GM18858 (cell line): ENCODE data around the gene MAPK12.

Source experiments
- ATAC-seq: cut with Tn5 transposase; IDR thresholded peaks from one replicate; pipeline ENCODE4 v1.9.1; 2021; ENCODE audit not compliant: unreplicated experiment

MAPK12 gene

DNA sequence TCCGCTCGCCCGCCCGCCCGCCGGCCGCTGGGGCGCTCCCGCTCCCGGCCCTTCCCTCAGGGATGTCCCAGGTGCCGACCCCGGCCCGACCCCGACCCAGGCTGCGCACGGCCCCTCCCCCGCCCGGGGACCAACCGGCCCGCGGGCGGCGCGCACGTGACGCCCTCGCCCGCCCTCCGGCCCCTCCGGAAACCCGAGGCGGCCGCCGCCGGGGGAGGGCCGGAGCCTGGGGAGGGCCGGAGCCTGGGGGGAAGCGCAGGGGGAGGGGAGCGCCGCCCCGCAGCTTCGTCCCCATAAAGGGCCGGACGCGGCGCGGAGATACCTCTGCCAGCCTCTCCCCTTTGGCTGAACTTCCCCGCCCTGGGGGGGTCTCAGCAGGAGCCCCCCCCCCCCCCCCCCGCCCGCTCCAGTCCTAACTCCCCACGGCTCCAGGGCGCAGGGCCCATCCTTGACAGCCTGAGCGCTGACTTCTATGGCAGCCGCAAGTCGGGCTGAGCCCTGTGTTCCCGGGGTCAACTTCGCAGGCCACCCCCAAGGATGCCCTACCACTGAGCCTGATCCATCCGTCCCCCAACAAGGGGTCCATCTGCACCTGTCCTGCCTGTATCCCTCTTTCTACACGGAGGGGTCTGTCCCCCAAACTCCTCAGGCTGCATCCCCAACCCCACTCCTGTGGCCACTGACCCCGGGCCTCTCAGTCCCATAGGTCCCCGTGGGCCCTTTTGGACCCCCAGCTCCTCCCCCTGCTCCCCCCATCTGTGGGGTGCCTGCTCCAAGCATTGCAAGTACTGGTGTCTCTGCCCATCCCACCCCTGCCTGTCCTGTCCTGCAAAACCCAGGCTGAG, at the start of gene MAPK12:
MAPK12 (minus strand) TSS at position 69 of the 845 bp plus-strand sequence. CDS start 174 bp downstream, outside the sequence.
- no peak for ATAC-seq

DNA sequence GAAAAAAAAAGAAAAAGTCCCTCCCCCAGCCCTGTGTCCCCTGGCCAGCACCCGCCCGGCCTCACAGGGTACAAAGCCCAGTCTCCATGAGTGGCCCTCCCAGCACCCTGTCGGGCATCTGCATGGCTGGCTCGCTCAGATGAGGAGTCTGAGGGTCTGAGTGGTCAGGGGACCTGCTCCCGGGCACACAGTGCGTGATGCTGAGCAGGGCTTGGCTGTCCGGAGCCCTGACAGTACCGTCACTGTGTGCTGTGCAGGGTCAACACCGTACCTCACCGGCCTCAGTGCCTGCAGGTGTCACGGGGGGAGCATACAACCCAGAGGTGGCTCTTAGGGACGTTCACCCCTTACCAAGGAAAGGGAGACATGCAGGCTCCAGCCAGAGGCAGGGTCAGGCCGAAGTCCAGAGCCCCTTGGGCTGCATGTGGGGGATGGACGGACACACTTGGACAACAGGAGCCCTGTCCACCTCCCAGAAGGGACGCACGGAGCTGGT, 49.5 kb upstream of the MAPK12 start:
- no peak for ATAC-seq

DNA sequence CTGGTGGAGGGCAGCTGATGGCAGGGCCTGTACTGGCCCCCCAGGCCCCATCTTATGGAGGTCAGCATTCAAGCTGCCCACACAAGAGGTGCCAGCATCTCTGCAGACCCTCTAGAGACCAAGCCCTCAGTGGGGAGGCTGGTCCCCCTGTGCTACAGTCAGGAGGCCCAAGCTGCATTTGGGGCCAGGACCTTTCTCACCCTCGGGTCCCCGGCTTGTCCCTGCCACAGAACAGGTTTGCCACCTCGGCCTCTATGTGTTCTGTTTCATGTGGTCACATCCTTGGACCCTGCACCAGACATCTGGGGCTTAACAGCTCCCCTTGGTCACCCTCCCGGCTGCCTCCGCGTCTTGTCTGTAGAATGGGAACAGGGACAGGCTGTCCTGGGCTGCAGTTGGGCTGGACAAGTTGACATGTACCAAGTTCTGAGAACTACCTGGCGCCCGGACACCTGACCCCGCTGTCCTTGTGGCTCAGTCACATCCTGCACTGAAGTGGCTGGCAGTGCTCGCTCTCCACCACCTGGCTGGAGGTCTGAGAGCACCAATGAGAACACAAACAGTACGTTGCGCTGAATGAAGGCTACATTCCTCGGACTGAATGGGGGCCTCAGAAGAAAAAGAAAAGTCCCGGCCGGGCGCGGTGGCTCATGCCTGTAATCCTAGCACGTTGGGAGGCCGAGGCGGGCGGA, 48.7 kb upstream of the MAPK12 start:
- no peak for ATAC-seq

DNA sequence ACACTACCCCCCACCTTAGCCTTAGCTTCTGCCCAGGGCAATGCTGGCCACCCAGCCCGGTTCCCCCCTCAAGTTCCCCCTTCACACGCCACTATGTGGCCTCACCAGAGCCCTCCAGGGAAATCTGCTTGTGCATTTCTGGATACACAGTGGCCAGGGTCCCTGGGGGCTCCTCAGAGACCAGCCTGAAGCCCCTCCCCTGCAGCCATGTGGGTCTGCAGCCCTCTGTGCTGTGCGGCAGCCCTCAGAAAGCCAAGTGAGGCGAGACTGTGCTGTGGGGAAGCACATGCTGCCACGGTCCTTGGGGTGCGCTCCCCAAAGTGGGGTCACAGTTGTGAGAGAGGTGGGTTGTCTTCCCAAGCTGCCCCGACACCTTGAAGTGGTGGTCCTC, 48.1 kb upstream of the MAPK12 start:
- no peak for ATAC-seq

DNA sequence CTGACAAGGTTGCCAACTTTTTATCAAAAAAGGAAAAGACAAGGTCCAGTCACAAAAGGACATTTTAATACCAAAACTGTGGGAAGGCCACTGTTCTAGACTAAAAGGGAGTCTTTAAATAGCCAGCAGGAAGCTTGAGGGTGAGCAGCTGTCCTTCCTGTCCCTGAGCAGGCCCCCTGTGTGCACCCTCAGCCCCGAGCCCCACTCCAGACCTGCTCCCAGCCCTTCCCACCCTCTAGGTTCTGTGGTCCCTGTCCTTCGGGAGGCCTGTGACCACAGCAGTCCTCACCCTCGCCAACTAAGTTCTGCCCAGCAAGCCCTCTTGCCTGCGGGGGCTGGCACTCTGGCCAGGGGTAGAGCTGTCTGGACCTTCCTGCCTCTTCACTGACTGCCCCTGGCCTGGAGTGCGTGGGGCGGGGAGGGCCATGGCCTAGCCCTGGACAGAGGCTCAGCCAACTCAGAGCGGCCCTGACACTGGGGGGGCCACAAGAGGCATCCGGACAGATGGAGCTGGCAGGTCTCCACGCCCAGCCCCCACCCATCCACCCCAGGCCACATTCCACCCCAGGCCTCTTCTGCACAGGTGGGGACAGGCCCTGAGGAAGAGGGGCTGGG, 47.6 kb upstream of the MAPK12 start:
- no peak for ATAC-seq

DNA sequence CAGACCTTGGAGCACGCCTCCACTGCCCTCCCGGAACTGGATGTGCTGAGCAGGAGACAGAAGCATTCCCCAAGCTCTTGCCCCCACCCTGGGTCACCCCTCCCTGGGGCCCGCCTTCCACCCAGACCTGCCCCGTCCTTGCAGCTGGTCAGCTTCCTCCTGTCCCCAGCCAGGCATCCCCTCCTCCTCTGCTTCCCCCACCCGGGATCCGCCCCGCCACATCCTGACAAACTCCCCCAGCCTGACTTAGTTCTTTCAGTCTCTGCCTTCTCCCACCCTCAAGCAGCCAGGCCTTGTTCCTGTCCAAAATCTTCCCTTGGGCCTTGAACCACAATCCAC, 47.1 kb upstream of the MAPK12 start:
- no peak for ATAC-seq

DNA sequence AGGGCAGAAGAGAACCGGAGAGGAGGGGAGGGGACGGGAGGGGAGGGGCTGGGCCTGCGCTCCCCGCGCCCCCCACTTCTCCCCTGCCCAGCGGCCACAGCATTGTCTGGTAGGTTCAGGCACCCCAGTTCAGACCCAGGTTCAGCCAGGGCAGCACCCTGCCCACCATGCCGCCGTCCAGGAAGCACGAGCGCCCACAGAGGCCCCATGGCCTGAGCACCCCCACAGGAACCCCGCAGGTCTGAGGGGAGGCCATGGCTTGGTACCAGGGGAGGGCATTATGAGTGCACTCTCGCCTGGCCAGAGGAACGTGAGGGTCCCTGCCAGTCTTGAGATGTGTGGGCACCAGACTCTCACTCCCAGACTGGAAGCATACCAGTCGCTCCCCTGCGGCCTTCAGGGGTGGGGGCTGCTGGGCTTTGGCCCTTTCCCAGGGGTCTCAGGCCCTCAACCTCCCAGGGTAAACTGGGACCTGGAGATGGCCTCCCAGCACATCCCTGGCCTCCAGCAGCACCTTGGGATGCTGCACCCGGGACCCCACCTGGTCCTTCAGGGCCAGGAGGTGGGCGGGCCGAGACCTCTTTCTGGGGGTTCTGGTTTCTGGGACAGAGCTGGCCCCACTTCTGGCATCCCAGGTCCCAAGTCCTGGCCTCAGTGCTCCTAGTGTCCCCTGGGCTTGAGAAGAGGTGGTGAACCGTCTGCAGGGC, 46.6 kb upstream of the MAPK12 start:
- ATAC-seq = no peak

DNA sequence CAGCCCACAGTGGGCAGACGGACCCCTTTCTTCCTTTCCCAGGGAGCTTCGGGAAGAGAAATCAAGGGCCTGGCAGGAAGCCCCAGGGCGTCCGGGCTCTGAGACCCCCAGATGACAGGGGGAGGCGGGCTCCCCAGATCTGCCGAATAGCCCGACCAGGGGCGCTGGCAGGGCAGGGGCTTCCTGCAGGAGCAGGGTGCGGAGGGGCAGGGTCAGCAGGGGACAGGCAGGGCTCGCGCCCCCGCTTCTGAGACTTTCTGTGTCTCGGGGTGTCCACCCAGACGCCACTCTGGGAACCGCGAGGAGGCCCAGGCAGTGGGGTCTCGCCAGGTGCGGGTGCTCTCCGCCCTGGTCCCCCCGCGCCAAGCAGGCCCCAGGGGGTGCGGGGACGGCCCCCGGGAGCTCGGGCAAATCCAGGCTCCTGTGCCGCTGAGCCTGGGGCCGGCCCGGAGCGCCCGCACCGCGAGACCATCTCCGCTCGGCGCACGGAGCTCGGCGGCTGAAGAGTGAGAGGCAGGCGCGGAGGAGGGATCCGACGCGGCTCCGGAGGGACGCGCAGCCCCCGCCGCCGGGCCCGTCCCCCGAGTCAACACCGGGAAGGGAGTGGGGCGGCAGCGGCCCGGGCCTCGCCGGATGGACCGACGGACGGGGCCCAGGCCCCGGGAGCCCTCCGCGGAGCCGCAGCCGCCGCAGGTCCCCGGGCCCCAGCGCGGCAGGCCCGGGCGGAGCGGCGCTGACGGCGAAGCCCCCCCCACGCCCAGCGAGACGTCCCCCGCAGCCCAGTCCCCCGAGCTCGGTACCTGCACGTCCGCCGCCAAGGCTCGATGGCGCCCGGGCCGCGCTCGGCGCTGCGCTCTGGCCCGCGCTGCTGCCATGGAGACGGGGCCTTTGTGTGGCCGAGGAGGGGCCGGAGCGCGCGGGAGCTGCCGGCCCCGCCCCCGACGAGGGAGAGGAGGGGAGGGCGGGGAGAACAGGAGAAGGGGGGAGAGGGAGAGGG, 45.6 kb upstream of the MAPK12 start, which contains the start of gene PLXNB2:
PLXNB2 (minus strand) TSS at position 894 of the 997 bp plus-strand sequence. CDS start 17,062 bp downstream, outside the sequence.
- no peak for ATAC-seq

DNA sequence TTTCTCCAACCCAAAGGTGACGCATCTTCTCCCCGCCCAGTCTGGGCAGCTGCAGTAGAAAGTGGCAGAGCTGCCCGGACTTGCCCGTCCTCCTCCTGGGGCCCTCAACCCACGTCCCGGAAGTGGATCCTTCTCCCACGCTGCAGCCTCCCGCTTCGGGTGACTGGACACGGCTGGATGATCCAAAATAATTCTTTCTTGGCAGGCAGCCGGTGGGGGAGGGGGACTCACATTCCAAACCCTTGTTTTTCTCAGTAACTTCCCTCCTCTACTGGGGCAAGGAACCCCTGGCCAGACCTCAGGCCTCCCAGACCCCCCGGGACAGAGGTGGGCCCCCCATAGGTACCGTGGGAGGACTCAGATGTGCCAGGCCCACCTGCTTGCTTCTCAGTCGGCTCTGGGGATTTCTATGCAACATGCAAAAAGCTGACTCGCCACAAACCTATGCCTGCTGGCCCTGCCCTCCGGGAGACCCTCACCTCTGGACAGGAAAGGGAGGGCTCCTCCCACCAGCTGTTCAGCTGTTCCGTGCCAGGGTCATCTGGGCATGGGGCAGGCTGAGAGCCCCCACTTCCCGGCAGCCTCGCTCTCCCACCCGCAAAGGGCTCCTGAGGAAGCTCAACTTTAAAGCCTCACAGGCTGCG, 44.6 kb upstream of the MAPK12 start:
- ATAC-seq = no peak

DNA sequence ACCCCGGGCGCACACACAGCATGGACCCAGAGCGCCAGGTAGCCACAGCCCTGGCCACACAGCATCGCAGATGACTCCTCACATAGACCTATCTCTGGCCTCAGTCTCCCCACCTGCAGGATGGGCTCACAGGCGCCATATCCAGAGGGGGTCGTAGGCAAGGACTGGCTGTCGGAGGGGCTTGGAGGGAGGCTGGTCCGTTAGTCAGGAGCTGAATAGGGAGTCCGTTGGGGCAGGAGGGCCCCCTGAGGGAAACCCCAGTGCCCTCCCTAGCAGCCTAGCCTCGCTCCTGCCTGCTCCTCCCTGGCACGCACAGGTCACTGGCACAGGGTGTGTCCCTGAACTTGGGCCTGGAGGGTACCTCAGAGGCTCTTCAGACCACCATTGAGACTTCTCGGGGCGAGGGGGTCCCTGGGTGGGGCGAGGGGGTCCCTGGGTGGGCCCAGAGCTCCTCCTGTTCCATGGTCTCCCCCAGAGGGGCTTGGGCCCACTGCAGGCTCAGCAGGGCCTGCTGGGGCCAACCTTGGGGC, 44.0 kb upstream of the MAPK12 start:
- no peak for ATAC-seq

DNA sequence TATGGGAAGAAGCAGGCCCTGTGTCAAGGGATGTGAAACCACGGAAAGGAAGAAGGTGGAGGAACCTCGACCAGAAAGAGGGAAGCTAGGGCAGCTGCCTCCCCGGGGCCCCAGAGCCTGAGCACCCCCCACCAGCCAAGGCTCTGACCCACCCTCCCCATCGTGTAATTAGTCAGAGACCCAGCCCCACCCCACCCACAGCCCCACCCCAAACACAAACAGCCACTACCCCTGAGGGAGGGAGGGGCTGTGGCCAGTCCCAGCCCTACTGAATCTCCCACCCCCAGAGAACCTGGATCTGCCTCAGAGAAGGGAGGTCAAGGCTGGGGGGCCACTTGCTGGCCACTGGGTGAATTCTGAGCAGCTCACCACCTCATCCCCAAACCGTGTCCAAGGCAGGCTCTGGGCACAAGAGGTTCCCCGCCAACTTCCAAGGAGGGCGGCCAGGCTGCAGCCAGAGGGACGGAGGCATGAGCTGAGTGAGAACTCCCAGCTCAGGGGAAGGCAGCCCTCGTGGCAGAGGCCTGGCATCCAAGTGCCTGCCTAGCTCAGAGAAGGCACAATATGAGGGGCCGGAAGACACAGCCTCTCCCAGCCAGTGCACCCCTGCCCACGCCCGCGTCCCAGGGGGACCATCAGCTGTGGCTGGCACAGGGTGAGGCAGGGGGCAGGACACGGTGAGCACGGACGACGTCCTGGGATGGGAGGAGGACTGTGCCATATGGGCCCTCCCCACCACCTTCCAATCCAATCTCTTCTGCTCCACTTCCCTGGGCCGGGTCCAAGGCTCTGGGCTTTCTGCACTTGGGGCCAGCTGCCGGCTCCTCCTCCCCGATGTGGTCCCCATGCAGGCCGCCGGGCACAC, 43.3 kb upstream of the MAPK12 start:
- ATAC-seq = no peak

DNA sequence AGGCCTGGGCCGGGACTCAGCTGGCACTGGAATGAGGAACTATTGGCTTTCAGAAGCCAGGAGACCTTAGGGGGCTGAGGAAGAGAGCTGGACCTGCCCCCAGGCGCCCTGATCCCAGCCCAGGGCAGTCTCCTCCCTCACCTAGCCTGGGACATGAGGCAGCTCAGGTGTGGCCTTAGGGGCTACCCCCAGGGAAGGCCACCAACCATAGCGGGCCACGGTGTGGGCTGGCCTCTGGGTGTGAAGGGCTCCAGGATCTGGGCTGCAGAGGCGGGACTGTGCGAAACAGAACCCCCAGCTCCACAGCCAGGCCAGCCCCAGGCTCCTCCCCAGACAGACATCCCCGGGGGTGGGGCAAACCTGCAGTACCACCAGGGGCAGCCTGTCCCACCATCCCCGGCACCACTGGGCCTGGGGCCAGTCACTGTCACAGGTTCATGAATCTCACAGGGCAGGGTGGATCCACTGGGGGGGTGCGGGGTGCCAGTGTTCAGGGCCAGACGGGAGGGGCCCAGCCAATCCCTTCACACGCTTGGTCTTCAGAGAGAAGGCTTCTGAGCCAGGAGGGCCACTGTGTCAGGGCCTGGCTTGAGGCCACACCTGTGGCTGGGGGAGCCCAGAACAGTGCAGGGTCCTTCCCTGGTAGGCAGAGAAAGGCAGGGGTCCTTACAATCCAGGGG, 42.5 kb upstream of the MAPK12 start:
- no peak for ATAC-seq

DNA sequence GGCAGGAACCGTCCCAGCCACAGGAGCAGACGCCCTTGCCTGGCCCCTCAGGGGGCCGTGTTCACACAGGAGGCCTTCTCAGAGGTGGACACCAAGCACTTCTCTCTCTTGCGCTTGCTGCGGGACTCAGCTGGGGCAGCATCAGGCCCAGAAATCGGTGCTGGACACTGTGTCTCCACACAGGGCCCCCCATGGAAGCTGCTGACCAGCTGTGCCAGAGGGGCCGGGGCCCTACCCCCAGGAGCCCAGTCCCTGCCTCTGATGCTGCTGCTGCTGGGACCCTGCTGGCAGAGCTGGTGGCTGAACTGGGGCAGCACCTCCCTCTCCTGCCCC, 42.0 kb upstream of the MAPK12 start:
- ATAC-seq = no peak

DNA sequence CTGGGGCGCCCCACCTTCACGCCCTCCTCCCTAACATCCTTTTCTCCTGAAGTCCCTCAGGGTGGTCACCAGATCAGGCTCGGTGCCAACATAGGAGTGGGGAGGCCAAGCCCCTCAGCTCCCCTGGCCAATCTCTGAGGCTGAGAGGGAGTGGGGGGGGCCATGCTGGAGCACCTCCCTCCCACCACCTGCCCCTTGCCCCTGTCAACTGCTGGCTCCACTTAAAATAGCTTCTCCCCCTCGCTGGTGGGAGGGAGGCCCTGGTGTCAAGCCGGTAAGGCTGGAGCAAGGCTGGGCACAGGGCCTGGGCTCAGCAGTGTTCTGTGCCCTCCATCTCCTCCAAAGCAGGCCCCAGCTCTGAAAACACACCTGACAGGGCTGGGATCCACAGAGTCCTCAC, 41.1 kb upstream of the MAPK12 start:
- ATAC-seq = no peak

DNA sequence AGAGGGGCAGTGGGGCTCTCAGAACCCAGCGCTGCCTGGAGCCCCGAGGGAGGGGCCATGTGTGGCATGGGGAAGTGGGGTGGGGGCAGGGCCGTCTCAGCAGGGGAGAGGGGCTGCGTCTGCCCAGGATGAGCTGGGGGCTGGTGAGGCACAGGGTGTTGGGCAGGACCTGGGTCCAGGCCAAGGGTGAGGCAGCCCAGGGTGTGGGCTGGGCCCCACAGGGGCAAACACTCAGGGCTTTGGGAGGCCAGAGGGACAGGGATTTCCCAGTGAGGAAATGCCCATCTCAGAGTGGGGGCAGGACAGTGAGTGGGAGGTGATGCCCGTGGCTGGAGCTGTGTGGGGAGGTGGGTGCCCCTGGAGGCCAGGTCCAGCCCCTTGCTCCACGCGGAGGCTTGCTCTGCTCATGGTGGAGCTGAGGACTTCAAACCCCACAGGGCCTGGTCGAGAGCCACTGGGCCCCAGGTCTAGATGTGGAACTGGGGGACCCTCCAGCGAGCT, 40.6 kb upstream of the MAPK12 start:
- no peak for ATAC-seq

DNA sequence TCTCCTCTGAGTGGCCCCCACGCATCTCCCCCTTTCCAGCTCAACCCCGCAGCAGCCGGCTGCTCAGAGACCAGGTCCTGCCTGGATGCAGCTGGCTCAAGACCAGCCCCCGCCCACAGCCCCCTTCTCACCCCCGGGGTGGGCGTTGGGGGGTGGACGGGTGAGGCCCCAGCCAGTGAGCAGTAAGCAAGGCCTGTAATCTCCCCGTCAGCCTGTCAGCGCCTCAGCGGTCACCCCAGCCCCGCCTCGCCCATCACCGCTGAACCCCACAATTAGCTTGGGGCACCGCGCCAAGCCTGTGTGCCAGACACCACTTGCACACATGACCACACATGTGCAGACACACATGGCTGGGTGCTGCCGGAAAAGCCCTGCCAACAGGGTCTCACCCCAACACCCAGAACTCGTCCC, 40.1 kb upstream of the MAPK12 start:
- ATAC-seq = no peak

DNA sequence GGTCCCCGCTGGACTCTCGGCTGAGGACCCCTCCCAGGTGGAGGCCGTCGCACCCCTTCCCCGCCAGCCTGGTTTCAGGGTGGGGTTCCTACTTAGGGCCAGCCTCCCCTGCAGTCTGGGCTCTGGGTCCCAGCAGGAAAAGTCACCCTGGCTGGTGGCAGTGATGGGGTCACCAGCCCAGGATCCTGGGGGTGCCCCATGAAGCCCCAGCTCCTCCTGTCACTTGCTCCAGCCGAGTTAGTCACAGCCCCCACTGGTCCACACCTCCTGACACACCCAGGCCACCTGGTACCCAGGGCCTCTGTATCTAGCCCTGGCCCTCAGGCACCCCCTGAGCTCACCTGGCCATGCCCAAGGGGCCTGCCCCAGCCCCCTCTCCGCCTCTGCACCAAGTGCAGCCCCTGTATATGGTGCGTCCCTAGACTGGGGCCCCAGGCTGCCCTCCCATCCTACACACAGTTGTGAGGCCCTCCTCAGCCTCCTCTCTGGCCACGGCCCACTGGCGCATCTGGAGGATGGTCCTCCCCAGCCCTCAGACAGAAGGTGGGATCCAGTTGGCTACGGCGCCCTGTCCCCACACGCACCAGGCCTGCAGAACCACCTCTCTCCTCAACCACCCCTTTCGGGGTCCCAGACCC, 39.3 kb upstream of the MAPK12 start:
- no peak for ATAC-seq
